Right kidney (tissue), 1 donor: ENCODE data around the gene MINDY4.

Experiments
- DNase-seq: peaks from one replicate; pipeline ENCODE4 v3.0.0-alpha.2; 2016

MINDY4 gene

GRCh38 chr7:30905078-30906012, 134.1 kb downstream of the MINDY4 start:
- DNase-seq, result no peak

- DNase-seq, result no peak
These were observed 134.8 kb downstream of the MINDY4 start for GRCh38 chr7:30906014-30906413.

GRCh38 chr7:30906515-30907240, 135.5 kb downstream of the MINDY4 start:
- DNase-seq, result no peak

- DNase-seq, result no peak
These were observed 136.5 kb downstream of the MINDY4 start for GRCh38 chr7:30907527-30908267.

- no peak for DNase-seq
These were observed 137.5 kb downstream of the MINDY4 start for GRCh38 chr7:30908681-30909080.

GRCh38 chr7:30909431-30909830, 138.2 kb downstream of the MINDY4 start:
- DNase-seq, result no peak

- no peak for DNase-seq
These were observed 139.3 kb downstream of the MINDY4 start for GRCh38 chr7:30910411-30911073.

- no peak for DNase-seq
These were observed 139.9 kb downstream of the MINDY4 start for GRCh38 chr7:30911133-30911532.

GRCh38 chr7:30911561-30911969, 140.3 kb downstream of the MINDY4 start, which contains the start of gene AQP1:
AQP1 (plus strand) TSS chr7:30911853; CDS start chr7:30911910, 57 bp downstream.
- no peak for DNase-seq

- no peak for DNase-seq
These were observed 141.0 kb downstream of the MINDY4 start for GRCh38 chr7:30912021-30912730.

GRCh38 chr7:30912731-30912985, 141.4 kb downstream of the MINDY4 start:
- no peak for DNase-seq

- no peak for DNase-seq
These were observed 142.0 kb downstream of the MINDY4 start for GRCh38 chr7:30912986-30913811.

- no peak for DNase-seq
These were observed 142.8 kb downstream of the MINDY4 start for GRCh38 chr7:30913821-30914515.

GRCh38 chr7:30914596-30914995, 143.4 kb downstream of the MINDY4 start:
- no peak for DNase-seq

- DNase-seq, result no peak
These were observed 143.9 kb downstream of the MINDY4 start for GRCh38 chr7:30915005-30915601.

- DNase-seq, result no peak
These were observed 144.5 kb downstream of the MINDY4 start for GRCh38 chr7:30915751-30916150.

GRCh38 chr7:30916255-30916654, 145.0 kb downstream of the MINDY4 start:
- no peak for DNase-seq

- DNase-seq, result no peak
These were observed 145.6 kb downstream of the MINDY4 start for GRCh38 chr7:30916767-30917166.

GRCh38 chr7:30917216-30917893, 146.1 kb downstream of the MINDY4 start:
- DNase-seq, result no peak
